Astrocyte (in vitro differentiated cells and primary cell): ENCODE data around the gene ANK3. TPM values are rescaled to one million over a fixed set of nuclear protein-coding genes. Genes with fewer than 3 reads are reported as not detected.

Source experiments
- DNase-seq: peaks from one replicate; pipeline ENCODE4 v3.0.0-alpha.2; 2010; ENCODE audit warnings: low read depth
- FAIRE-seq: peaks from 2 replicates; lab custom pipeline; 2011; peaks lifted over from hg19 to GRCh38; lab: Jason Lieb, UNC
- H2AFZ ChIP-seq: 2 replicates; pipeline ENCODE4 v1.6.0; 2012; ENCODE audit warnings: low read depth, low read length, inconsistent platforms
- H3K27ac ChIP-seq: 2 replicates; pipeline ENCODE4 v1.5.1; 2011; ENCODE audit warnings: low read depth, low read length, inconsistent platforms
- H3K27me3 ChIP-seq: 2 replicates; pipeline ENCODE4 v1.6.0; 2011; ENCODE audit warnings: low read length, inconsistent platforms; ENCODE audit not compliant: insufficient read depth
- H3K36me3 ChIP-seq: 2 replicates; pipeline ENCODE4 v1.5.1; 2011; ENCODE audit warnings: low read length, inconsistent platforms; ENCODE audit not compliant: insufficient read depth
- H3K4me1 ChIP-seq: 2 replicates; pipeline ENCODE4 v1.5.1; 2011; ENCODE audit warnings: low read length, inconsistent platforms; ENCODE audit not compliant: insufficient read depth
- H3K4me2 ChIP-seq: 2 replicates; pipeline ENCODE4 v1.6.0; 2012; ENCODE audit warnings: low read length, inconsistent platforms
- H3K4me3 ChIP-seq: 2 replicates; pipeline ENCODE4 v1.5.1; 2011; ENCODE audit warnings: low read depth, mild to moderate bottlenecking, low read length, inconsistent platforms; ENCODE audit not compliant: insufficient read depth
- H3K79me2 ChIP-seq: 2 replicates; pipeline ENCODE4 v1.6.0; 2012; ENCODE audit warnings: mild to moderate bottlenecking, low read length, inconsistent platforms; ENCODE audit not compliant: insufficient read depth
- H3K9ac ChIP-seq: 2 replicates; pipeline ENCODE4 v1.6.0; 2012; ENCODE audit warnings: mild to moderate bottlenecking, low read length, inconsistent platforms
- H3K9me3 ChIP-seq: 2 replicates; pipeline ENCODE4 v1.5.1; 2012; ENCODE audit warnings: low read depth, mild to moderate bottlenecking, low read length, inconsistent platforms; ENCODE audit not compliant: insufficient read depth
- H4K20me1 ChIP-seq: 2 replicates; pipeline ENCODE4 v1.6.0; 2012; ENCODE audit warnings: low read length, inconsistent platforms; ENCODE audit not compliant: insufficient read depth
- H3K27ac Mint-ChIP-seq: one replicate; pipeline ENCODE4 v1.8.0; 2021; ENCODE audit warnings: mild to moderate bottlenecking, mixed read lengths; ENCODE audit not compliant: unreplicated experiment
- H3K27me3 Mint-ChIP-seq: one replicate; pipeline ENCODE4 v1.8.0; 2021; ENCODE audit warnings: low read depth, mixed read lengths; ENCODE audit not compliant: unreplicated experiment
- H3K36me3 Mint-ChIP-seq: one replicate; pipeline ENCODE4 v1.8.0; 2021; ENCODE audit warnings: low read depth, mixed read lengths; ENCODE audit not compliant: unreplicated experiment
- H3K4me1 Mint-ChIP-seq: one replicate; pipeline ENCODE4 v1.8.0; 2021; ENCODE audit warnings: low read depth, mixed read lengths; ENCODE audit not compliant: unreplicated experiment
- H3K4me3 Mint-ChIP-seq: one replicate; pipeline ENCODE4 v1.8.0; 2021; ENCODE audit warnings: mild to moderate bottlenecking, moderate library complexity, mixed read lengths; ENCODE audit not compliant: unreplicated experiment
- H3K9me3 Mint-ChIP-seq: one replicate; pipeline ENCODE4 v1.8.0; 2021; ENCODE audit warnings: mild to moderate bottlenecking, mixed read lengths; ENCODE audit not compliant: unreplicated experiment
- EZH2 ChIP-seq: IDR thresholded peaks from 2 replicates; pipeline ENCODE4 v1.6.1; 2012; ENCODE audit warnings: mild to moderate bottlenecking, low read length, inconsistent platforms; ENCODE audit not compliant: insufficient read depth
- total RNA-seq: library from RNA; stranded (reverse); gene quantifications from 2 replicates; pipeline ENCODE4 v1.2.1, GENCODE V29; 2021
- TF ChIP-seq, protein P1 (sequence below): IDR thresholded peaks from 2 replicates; pipeline ENCODE4 v1.5.1; 2011; ENCODE audit warnings: low read depth, mild to moderate bottlenecking, inconsistent platforms, low read length, moderate library complexity; ENCODE audit not compliant: insufficient read depth

ANK3 gene
- total RNA-seq, 1 donor from 2014 or later: 21.1 TPM

- H4K20me1 ChIP-seq: no peaks in the 10 kb centered on the region
- TF ChIP-seq, protein P1, sequence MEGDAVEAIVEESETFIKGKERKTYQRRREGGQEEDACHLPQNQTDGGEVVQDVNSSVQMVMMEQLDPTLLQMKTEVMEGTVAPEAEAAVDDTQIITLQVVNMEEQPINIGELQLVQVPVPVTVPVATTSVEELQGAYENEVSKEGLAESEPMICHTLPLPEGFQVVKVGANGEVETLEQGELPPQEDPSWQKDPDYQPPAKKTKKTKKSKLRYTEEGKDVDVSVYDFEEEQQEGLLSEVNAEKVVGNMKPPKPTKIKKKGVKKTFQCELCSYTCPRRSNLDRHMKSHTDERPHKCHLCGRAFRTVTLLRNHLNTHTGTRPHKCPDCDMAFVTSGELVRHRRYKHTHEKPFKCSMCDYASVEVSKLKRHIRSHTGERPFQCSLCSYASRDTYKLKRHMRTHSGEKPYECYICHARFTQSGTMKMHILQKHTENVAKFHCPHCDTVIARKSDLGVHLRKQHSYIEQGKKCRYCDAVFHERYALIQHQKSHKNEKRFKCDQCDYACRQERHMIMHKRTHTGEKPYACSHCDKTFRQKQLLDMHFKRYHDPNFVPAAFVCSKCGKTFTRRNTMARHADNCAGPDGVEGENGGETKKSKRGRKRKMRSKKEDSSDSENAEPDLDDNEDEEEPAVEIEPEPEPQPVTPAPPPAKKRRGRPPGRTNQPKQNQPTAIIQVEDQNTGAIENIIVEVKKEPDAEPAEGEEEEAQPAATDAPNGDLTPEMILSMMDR: no peak
- TF ChIP-seq EZH2: no peak
- H3K27me3 ChIP-seq: no peaks in the 10 kb centered on the region
- no peak for DNase-seq
- H2AFZ ChIP-seq: no peak overlapping the region
- Mint-ChIP-seq H3K4me1 (peaks cover 2% of the 10 kb centered on the region), H3K27me3 (no peaks in the 10 kb centered on the region), H3K27ac (no peak overlapping the region), H3K9me3 (no peaks in the 10 kb centered on the region), H3K4me3 (no peak overlapping the region), H3K36me3 (peaks cover 1% of the 10 kb centered on the region)
- no peaks in the 10 kb centered on the region for H3K9me3 ChIP-seq
- no peak overlapping the region for H3K4me2 ChIP-seq
- no peaks in the 10 kb centered on the region for H3K79me2 ChIP-seq
- H3K4me1 ChIP-seq: no peaks in the 10 kb centered on the region
- no peak overlapping the region for H3K9ac ChIP-seq
- H3K36me3 ChIP-seq: no peaks in the 10 kb centered on the region
- no peak for FAIRE-seq
- H3K4me3 ChIP-seq: no peak overlapping the region
- no peak overlapping the region for H3K27ac ChIP-seq
Measured at GRCh38 chr10:60252688-60253087, 137.0 kb downstream of the ANK3 start.

- TF ChIP-seq EZH2: no peak
- TF ChIP-seq, protein P1: no peak
- Histone ChIP-seq H3K4me2 (no peak overlapping the region), H2AFZ (no peak overlapping the region), H3K36me3 (no peaks in the 10 kb centered on the region), H3K9ac (no peak overlapping the region), H3K4me1 (no peaks in the 10 kb centered on the region), H4K20me1 (no peaks in the 10 kb centered on the region), H3K4me3 (no peak overlapping the region), H3K27me3 (no peaks in the 10 kb centered on the region), H3K27ac (no peak overlapping the region), H3K9me3 (no peaks in the 10 kb centered on the region), H3K79me2 (no peaks in the 10 kb centered on the region)
- no peak overlapping the region for H3K27ac Mint-ChIP-seq
- no peak overlapping the region for H3K4me3 Mint-ChIP-seq
- no peaks in the 10 kb centered on the region for H3K9me3 Mint-ChIP-seq
- H3K36me3 Mint-ChIP-seq: peaks cover 1% of the 10 kb centered on the region
- DNase-seq: no peak
- H3K27me3 Mint-ChIP-seq: no peaks in the 10 kb centered on the region
- FAIRE-seq: peak; percentile 32
- H3K4me1 Mint-ChIP-seq: no peaks in the 10 kb centered on the region
Measured at GRCh38 chr10:60246382-60246781, 143.3 kb downstream of the ANK3 start.

- no peaks in the 10 kb centered on the region for H3K36me3 ChIP-seq
- H3K79me2 ChIP-seq: no peaks in the 10 kb centered on the region
- no peaks in the 10 kb centered on the region for H4K20me1 ChIP-seq
- H3K27me3 Mint-ChIP-seq: no peaks in the 10 kb centered on the region
- no peak for DNase-seq
- no peak overlapping the region for H3K4me2 ChIP-seq
- H3K4me3 ChIP-seq: no peak overlapping the region
- peaks cover 4% of the 10 kb centered on the region for H3K4me1 Mint-ChIP-seq
- no peak overlapping the region for H3K27ac Mint-ChIP-seq
- H3K9me3 Mint-ChIP-seq: no peaks in the 10 kb centered on the region
- H2AFZ ChIP-seq: no peak overlapping the region
- no peaks in the 10 kb centered on the region for H3K9me3 ChIP-seq
- FAIRE-seq: no peak
- no peaks in the 10 kb centered on the region for H3K27me3 ChIP-seq
- H3K36me3 Mint-ChIP-seq: no peaks in the 10 kb centered on the region
- no peak overlapping the region for H3K27ac ChIP-seq
- no peak overlapping the region for H3K9ac ChIP-seq
- H3K4me3 Mint-ChIP-seq: no peak overlapping the region
- peaks cover 10% of the 10 kb centered on the region for H3K4me1 ChIP-seq
- TF ChIP-seq, protein P1: no peak
- no peak for TF ChIP-seq EZH2
Measured at GRCh38 chr10:60239228-60239627, 150.4 kb downstream of the ANK3 start.
